GM23338 (cell line): ENCODE data around the gene CLCF1. TPM values are rescaled to one million over a fixed set of nuclear protein-coding genes. Genes with fewer than 3 reads are reported as not detected.

ENCODE experiments used
- ATAC-seq: fragments of 200-7000 bp; cut with Tn5 transposase; 3 replicates; pipeline ENCODE4 v1.9.1; 2020
- DNase-seq: peaks from one replicate; pipeline ENCODE4 v3.0.0-alpha.2; 2015; ENCODE audit warnings: low spot score
- H2AFZ ChIP-seq: fragments of 200-600 bp; sonication (generic); 2 replicates; pipeline ENCODE4 v1.8.0; 2016; ENCODE audit warnings: antibody characterized with exemption, mild to moderate bottlenecking, moderate library complexity
- H3F3A ChIP-seq: fragments of 200-600 bp; sonication (generic); replicated peaks from 2 replicates; pipeline ENCODE4 v1.8.0; 2017; ENCODE audit warnings: antibody characterized with exemption, mixed run types, low read depth
- H3K27ac ChIP-seq: fragments of 200-600 bp; sonication (generic); 2 replicates; pipeline ENCODE4 v1.6.1; 2016; ENCODE audit warnings: low read depth
- H3K27me3 ChIP-seq: fragments of 200-600 bp; sonication (generic); 2 replicates; pipeline ENCODE4 v1.8.0; 2016; ENCODE audit warnings: mild to moderate bottlenecking, mixed run types, moderate library complexity; ENCODE audit not compliant: insufficient read depth
- H3K36me3 ChIP-seq: fragments of 200-600 bp; sonication (generic); 2 replicates; pipeline ENCODE4 v1.8.0; 2016; ENCODE audit warnings: mild to moderate bottlenecking; ENCODE audit not compliant: insufficient read depth
- H3K4me1 ChIP-seq: fragments of 200-600 bp; sonication (generic); 2 replicates; pipeline ENCODE4 v1.8.0; 2016; ENCODE audit warnings: mild to moderate bottlenecking, moderate library complexity; ENCODE audit not compliant: insufficient read depth
- H3K4me2 ChIP-seq: fragments of 200-600 bp; sonication (generic); 2 replicates; pipeline ENCODE4 v1.7.1; 2017; ENCODE audit warnings: mixed run types
- H3K4me3 ChIP-seq: fragments of 200-600 bp; sonication (generic); 2 replicates; pipeline ENCODE4 v1.6.1; 2016; ENCODE audit warnings: mixed run types
- H3K79me2 ChIP-seq: fragments of 200-600 bp; sonication (generic); replicated peaks from 2 replicates; pipeline ENCODE4 v1.8.0; 2017; ENCODE audit warnings: mild to moderate bottlenecking; ENCODE audit not compliant: insufficient read depth
- H3K9me2 ChIP-seq: fragments of 200-600 bp; sonication (generic); 2 replicates; pipeline ENCODE4 v1.8.0; 2017; ENCODE audit not compliant: insufficient read depth
- H4K20me1 ChIP-seq: fragments of 200-600 bp; sonication (generic); replicated peaks from 2 replicates; pipeline ENCODE4 v1.8.0; 2017; ENCODE audit warnings: mild to moderate bottlenecking; ENCODE audit not compliant: insufficient read depth
- H3K27ac Mint-ChIP-seq: 2 replicates; pipeline ENCODE4 v1.8.0; 2020; ENCODE audit warnings: inconsistent platforms, mild to moderate bottlenecking, moderate library complexity, mixed read lengths
- H3K27me3 Mint-ChIP-seq: 3 replicates; pipeline ENCODE4 v1.8.0; 2022; ENCODE audit warnings: low read depth, mild to moderate bottlenecking, moderate library complexity, mixed read lengths, inconsistent platforms; ENCODE audit not compliant: insufficient read depth, poor library complexity
- H3K36me3 Mint-ChIP-seq: 3 replicates; pipeline ENCODE4 v1.8.0; 2021; ENCODE audit warnings: low read depth, mild to moderate bottlenecking, inconsistent platforms, moderate library complexity, mixed read lengths
- H3K4me1 Mint-ChIP-seq: 3 replicates; pipeline ENCODE4 v1.8.0; 2020; ENCODE audit warnings: mild to moderate bottlenecking, inconsistent platforms, mixed read lengths
- H3K4me3 Mint-ChIP-seq: 3 replicates; pipeline ENCODE4 v1.8.0; 2021; ENCODE audit warnings: moderate library complexity, mild to moderate bottlenecking, inconsistent platforms, mixed read lengths
- H3K9me3 Mint-ChIP-seq: 3 replicates; pipeline ENCODE4 v1.8.0; 2020; ENCODE audit warnings: moderate library complexity, mild to moderate bottlenecking, inconsistent platforms, mixed read lengths
- CREB1 ChIP-seq: fragments of 250-450 bp; sonication (Bioruptor Pico); IDR thresholded peaks from 2 replicates; pipeline ENCODE4 v1.5.0; 2020; ENCODE audit warnings: low read depth, mild to moderate bottlenecking, moderate library complexity
- ETS1 ChIP-seq: IDR thresholded peaks from 2 replicates; pipeline ENCODE4 v1.6.1; 2016; ENCODE audit warnings: antibody characterized with exemption
- EZH2phosphoT487 ChIP-seq: fragments of 200-600 bp; sonication (generic); IDR thresholded peaks from one replicate; pipeline ENCODE4 v1.8.1; 2018; ENCODE audit warnings: antibody characterized with exemption; ENCODE audit not compliant: unreplicated experiment
- JUNB ChIP-seq: IDR thresholded peaks from one replicate; pipeline ENCODE4 v1.6.1; 2016; ENCODE audit warnings: antibody characterized with exemption; ENCODE audit not compliant: unreplicated experiment
- REST ChIP-seq: IDR thresholded peaks from one replicate; pipeline ENCODE4 v1.6.1; 2018; ENCODE audit warnings: antibody characterized with exemption; ENCODE audit not compliant: unreplicated experiment
- STAT1 ChIP-seq: IDR thresholded peaks from one replicate; pipeline ENCODE4 v1.6.1; 2016; ENCODE audit warnings: antibody characterized with exemption; ENCODE audit not compliant: unreplicated experiment
- ZNF114 ChIP-seq: fragments of 250-450 bp; sonication (Bioruptor Pico); IDR thresholded peaks from 2 replicates; pipeline ENCODE4 v1.5.0; 2020; ENCODE audit warnings: mild to moderate bottlenecking, moderate library complexity
- ZNF462 ChIP-seq: fragments of 250-450 bp; sonication (Bioruptor Pico); IDR thresholded peaks from 2 replicates; pipeline ENCODE4 v1.5.0; 2020; ENCODE audit warnings: mild to moderate bottlenecking, moderate library complexity
- polyA plus RNA-seq: library from polyadenylated mRNA; unstranded; fragments of >200 nt; fragmentation: Nextera tagmentation; extraction: Ambion mirVana; gene quantifications from 2 replicates; pipeline ENCODE4 v1.2.1, GENCODE V29; 2016
- total RNA-seq: library from RNA; depleted of rRNA; stranded (reverse); fragments of >200 nt; shearing (Covaris generic); gene quantifications from 2 replicates; pipeline ENCODE4 v1.2.3, GENCODE V29; 2014

CLCF1 gene
- total and polyA plus RNA-seq, 2 experiments from 2014 or later, result 0.32 TPM; not detected in 1

GRCh38 chr11:67387069-67387468 is 13.7 kb upstream of the CLCF1 start (continued):
- TF ChIP-seq REST, result no peak
- no peak for TF ChIP-seq CREB1 (CRISPR knock-in tag)
- TF ChIP-seq ETS1, result no peak
- no peak for TF ChIP-seq STAT1
- TF ChIP-seq JUNB, result no peak

GRCh38 chr11:67384851-67385366 is 11.5 kb upstream of the CLCF1 start:
- Histone ChIP-seq H4K20me1 (no peaks in the 10 kb centered on the region; the same call in 1 of the 2 replicates), H3K27ac (no peak overlapping the region), H3K36me3 (no peaks in the 10 kb centered on the region), H3K4me2 (no peak overlapping the region), H3K4me3 (no peak overlapping the region), H3K79me2 (no peaks in the 10 kb centered on the region), H3K27me3 (peaks cover 7% of the 10 kb centered on the region; the same call in 1 of the 2 replicates), H3K4me1 (peaks cover 8% of the 10 kb centered on the region; the same call in 1 of the 2 replicates), H3K9me2 (no peaks in the 10 kb centered on the region), H2AFZ (no peak overlapping the region), H3F3A (0 out of 2 replicates have a peak, but pooled peaks cover 4% of the 10 kb centered on the region)
- Mint-ChIP-seq H3K4me1 (peaks cover 31% of the 10 kb centered on the region), H3K27me3 (peaks cover 9% of the 10 kb centered on the region), H3K27ac (no peak overlapping the region), H3K9me3 (no peaks in the 10 kb centered on the region; the same call in 1 of the 3 replicates), H3K36me3 (no peaks in the 10 kb centered on the region; the same call in 2 of the 3 replicates), H3K4me3 (no peak overlapping the region)
- ATAC-seq, result no peak
- TF ChIP-seq ZNF114 (CRISPR knock-in tag) (no peak), REST (no peak), EZH2phosphoT487 (no peak), ETS1 (no peak), ZNF462 (CRISPR knock-in tag) (no peak)
- no peak for DNase-seq
